ENCODE data around the gene CHCHD6. TPM values are rescaled to one million over a fixed set of nuclear protein-coding genes. Genes with fewer than 3 reads are reported as not detected.

Gene CHCHD6
- total RNA-seq, 1 donor, result 10.9 TPM

DNA sequence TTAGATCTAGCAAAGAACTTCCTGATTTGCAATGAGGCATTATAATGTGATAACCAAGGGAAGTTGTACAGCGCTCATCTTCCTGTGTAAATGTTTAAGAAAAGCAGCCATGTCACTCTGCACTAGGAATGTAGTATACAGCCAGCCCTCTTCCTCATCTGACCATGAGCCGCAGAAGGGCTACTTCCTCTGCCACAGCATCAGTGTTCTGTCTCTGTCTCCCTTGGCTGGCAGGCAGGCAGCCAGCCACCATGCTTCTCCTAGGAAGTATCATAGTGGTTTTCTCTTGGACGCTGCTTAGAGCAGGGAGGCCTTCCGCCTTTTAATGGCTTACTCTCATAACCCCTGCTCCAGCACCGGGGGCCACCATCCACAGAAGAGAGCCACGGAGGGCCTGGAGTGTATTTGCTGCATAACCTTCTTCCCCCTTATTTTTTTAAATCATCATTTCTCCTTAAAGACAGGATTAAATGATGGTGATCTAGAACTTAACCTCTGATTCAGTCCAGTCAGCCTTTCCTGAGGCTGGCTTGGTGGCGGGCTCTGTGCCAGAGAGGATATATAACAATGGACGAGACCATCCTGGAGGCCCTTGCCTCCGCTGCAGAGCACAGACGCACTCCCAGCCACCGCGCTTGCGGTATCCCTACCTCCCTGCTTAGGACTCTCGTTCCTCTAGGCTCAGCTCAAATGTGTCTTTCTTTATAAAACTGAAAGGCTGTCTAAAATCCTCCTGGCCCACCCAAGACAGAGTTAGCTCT lies 221.6 kb downstream of the CHCHD6 start:
- TF ChIP-seq, protein P1, sequence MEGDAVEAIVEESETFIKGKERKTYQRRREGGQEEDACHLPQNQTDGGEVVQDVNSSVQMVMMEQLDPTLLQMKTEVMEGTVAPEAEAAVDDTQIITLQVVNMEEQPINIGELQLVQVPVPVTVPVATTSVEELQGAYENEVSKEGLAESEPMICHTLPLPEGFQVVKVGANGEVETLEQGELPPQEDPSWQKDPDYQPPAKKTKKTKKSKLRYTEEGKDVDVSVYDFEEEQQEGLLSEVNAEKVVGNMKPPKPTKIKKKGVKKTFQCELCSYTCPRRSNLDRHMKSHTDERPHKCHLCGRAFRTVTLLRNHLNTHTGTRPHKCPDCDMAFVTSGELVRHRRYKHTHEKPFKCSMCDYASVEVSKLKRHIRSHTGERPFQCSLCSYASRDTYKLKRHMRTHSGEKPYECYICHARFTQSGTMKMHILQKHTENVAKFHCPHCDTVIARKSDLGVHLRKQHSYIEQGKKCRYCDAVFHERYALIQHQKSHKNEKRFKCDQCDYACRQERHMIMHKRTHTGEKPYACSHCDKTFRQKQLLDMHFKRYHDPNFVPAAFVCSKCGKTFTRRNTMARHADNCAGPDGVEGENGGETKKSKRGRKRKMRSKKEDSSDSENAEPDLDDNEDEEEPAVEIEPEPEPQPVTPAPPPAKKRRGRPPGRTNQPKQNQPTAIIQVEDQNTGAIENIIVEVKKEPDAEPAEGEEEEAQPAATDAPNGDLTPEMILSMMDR (IDR thresholded peaks at IDR 0.05; ENCODE audit: extremely low read depth, low read depth, low read length), result no peak
- Histone ChIP-seq H3K9me3 (ENCODE audit: low read depth, low read length) (no peaks in the 10 kb centered on the region), H4K20me1 (ENCODE audit: insufficient read depth, low read length) (no peaks in the 10 kb centered on the region), H3K4me2 (ENCODE audit: insufficient read depth, low read length) (no peak overlapping the region), H3K27ac (ENCODE audit: low read depth, low read length) (peak overlapping the region; percentile 48), H3K79me2 (ENCODE audit: insufficient read depth, low read length) (no peaks in the 10 kb centered on the region), H3K27me3 (ENCODE audit: insufficient read depth, low read length) (no peaks in the 10 kb centered on the region), H3K4me3 (ENCODE audit: insufficient read depth, low read length) (no peak overlapping the region), H3K36me3 (ENCODE audit: insufficient read depth, low read length) (no peaks in the 10 kb centered on the region), H3K4me1 (ENCODE audit: insufficient read depth, low read length) (peaks cover 36% of the 10 kb centered on the region), H2AFZ (ENCODE audit: low read length) (peak overlapping the region; percentile 44)
- no peak for DNase-seq (ENCODE audit: insufficient read length, low spot score, missing footprints)

DNA sequence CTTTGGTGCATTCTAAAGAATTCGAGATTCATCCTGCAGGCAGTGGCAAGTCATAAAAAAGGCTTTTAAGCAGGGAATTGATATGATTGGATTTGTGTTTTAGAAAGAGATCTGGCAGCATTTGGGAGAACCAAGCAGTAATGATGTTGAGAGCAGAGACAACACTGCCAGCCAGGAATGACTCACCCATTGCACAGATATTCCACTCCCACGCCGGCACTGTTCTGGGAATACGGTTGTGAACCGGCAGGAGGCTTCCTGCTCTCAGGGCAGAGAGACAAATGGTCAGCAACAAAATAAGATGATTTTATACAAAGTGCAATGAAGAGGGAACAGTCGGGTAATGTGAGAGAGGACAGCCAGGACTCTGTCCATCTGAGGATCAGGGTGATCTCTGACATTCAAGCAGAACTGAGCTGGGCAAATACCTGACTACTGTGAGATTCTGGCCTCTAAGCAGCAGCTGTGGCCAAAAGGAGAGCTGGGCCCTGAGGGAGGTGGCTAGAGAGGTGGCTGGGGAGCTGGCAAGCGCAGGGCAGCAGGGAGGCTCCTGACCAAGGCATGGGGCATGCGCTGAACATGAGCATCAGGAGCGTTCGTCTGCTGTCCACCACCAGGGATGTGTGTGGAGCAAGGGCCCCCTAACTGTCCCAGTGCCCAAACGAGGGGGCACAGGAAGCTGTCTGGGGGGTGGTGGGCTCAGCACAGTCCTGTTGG lies 222.8 kb downstream of the CHCHD6 start:
- no peaks in the 10 kb centered on the region for H4K20me1 ChIP-seq (ENCODE audit: insufficient read depth, low read length)
- no peaks in the 10 kb centered on the region for H3K9me3 ChIP-seq (ENCODE audit: low read depth, low read length)
- H3K27ac ChIP-seq (ENCODE audit: low read depth, low read length), result peak overlapping the region; percentile 48
- peak overlapping the region; percentile 27 for H3K4me2 ChIP-seq (ENCODE audit: insufficient read depth, low read length)
- TF ChIP-seq, protein P1 (IDR thresholded peaks at IDR 0.05; ENCODE audit: extremely low read depth, low read depth, low read length), result peak; percentile 53
- peak; percentile 98 for DNase-seq (ENCODE audit: insufficient read length, low spot score, missing footprints)
- no peaks in the 10 kb centered on the region for H3K36me3 ChIP-seq (ENCODE audit: insufficient read depth, low read length)
- H3K4me1 ChIP-seq (ENCODE audit: insufficient read depth, low read length), result peaks cover 39% of the 10 kb centered on the region
- H3K4me3 ChIP-seq (ENCODE audit: insufficient read depth, low read length), result no peak overlapping the region
- no peaks in the 10 kb centered on the region for H3K79me2 ChIP-seq (ENCODE audit: insufficient read depth, low read length)
- H2AFZ ChIP-seq (ENCODE audit: low read length), result peak overlapping the region; percentile 43
- H3K27me3 ChIP-seq (ENCODE audit: insufficient read depth, low read length), result no peaks in the 10 kb centered on the region

DNA sequence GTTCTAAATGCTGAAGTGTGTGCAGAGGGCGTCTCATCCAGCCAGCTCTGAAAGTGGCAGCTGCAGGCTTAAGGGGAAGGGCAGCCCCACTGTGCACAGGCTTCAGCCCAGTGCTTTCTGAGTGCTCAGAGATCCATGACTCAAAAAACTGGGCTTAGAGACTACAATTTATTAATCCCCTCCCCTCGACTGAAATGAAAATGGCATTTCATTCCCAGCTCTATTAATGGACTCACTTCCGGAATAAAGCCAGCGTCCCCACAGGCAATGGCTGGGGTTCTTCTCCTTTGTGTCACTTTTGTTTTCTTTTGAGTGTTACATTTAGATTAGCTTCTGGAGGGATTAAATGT lies 223.3 kb downstream of the CHCHD6 start:
- no peak for DNase-seq (ENCODE audit: insufficient read length, low spot score, missing footprints)
- no peaks in the 10 kb centered on the region for H3K79me2 ChIP-seq (ENCODE audit: insufficient read depth, low read length)
- TF ChIP-seq, protein P1 (IDR thresholded peaks at IDR 0.05; ENCODE audit: extremely low read depth, low read depth, low read length), result no peak
- no peak overlapping the region for H3K4me3 ChIP-seq (ENCODE audit: insufficient read depth, low read length)
- H3K4me2 ChIP-seq (ENCODE audit: insufficient read depth, low read length), result peak overlapping the region; percentile 27
- peaks cover 45% of the 10 kb centered on the region for H3K4me1 ChIP-seq (ENCODE audit: insufficient read depth, low read length)
- H3K36me3 ChIP-seq (ENCODE audit: insufficient read depth, low read length), result no peaks in the 10 kb centered on the region
- no peak overlapping the region for H2AFZ ChIP-seq (ENCODE audit: low read length)
- H3K27ac ChIP-seq (ENCODE audit: low read depth, low read length), result peak overlapping the region; percentile 48
- H3K9me3 ChIP-seq (ENCODE audit: low read depth, low read length), result no peaks in the 10 kb centered on the region
- H3K27me3 ChIP-seq (ENCODE audit: insufficient read depth, low read length), result no peaks in the 10 kb centered on the region
- no peaks in the 10 kb centered on the region for H4K20me1 ChIP-seq (ENCODE audit: insufficient read depth, low read length)

DNA sequence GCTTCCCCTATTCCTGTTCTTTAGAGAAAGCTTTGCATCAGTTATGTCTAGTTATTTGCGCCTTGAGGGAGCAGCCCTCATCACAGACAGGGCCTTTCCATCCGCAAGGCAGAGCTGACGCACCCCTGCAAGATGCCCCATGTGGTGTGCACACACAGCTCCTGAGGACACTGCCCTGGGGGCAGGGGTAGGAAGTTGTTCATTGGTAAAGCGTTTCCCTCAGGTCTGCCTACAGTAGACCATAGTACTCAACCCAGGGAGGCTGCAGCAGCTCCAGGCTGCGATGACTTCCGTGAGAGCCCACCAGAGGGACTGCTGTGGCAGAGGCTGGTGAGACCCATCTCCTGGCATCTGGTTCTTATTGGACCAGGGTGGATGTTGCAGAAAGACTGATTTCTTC lies 223.8 kb downstream of the CHCHD6 start:
- Histone ChIP-seq H4K20me1 (ENCODE audit: insufficient read depth, low read length) (no peaks in the 10 kb centered on the region), H3K36me3 (ENCODE audit: insufficient read depth, low read length) (no peaks in the 10 kb centered on the region), H3K4me2 (ENCODE audit: insufficient read depth, low read length) (no peak overlapping the region), H3K4me1 (ENCODE audit: insufficient read depth, low read length) (peaks cover 49% of the 10 kb centered on the region), H3K9me3 (ENCODE audit: low read depth, low read length) (no peaks in the 10 kb centered on the region), H3K27me3 (ENCODE audit: insufficient read depth, low read length) (no peaks in the 10 kb centered on the region), H3K79me2 (ENCODE audit: insufficient read depth, low read length) (no peaks in the 10 kb centered on the region), H3K27ac (ENCODE audit: low read depth, low read length) (no peak overlapping the region), H3K4me3 (ENCODE audit: insufficient read depth, low read length) (no peak overlapping the region), H2AFZ (ENCODE audit: low read length) (no peak overlapping the region)
- TF ChIP-seq, protein P1 (IDR thresholded peaks at IDR 0.05; ENCODE audit: extremely low read depth, low read depth, low read length), result no peak
- no peak for DNase-seq (ENCODE audit: insufficient read length, low spot score, missing footprints)
